ENCODE results near the gene HLA-B.
A peak's percentile ranks its signal among the peaks of the same experiment; 100 is the strongest.
"Not testable (repeated sequence)": the region's sequence is repeated elsewhere in the genome, so short reads cannot be mapped to it uniquely, and the experiment has no call there.

HLA-B gene

DNA sequence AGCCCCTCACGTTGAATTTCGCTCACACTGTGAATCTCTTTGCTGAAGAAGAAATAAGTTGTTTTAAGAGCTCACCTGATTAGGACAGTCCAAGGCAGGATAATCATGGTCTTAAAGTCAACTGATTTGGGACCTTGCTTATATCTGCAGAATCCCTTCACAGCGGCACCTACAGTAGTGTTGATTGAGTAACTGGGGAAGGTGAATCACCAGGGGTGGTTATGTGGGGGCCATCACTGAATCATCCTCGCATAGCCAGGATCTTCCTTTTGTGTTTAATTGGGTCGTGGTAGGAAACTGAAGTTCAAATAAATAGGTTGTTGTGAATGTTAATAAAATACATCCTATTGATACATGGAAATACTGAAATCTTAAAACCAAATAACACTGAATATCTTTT, 26.2 kb upstream of the HLA-B start:
- no peak for DNase-seq (ENCODE audit: low read depth, low spot score)

- no peak for DNase-seq (ENCODE audit: low read depth, low spot score)
These were observed 24.7 kb upstream of the HLA-B start for GRCh38 chr6:31381666-31382065.

GRCh38 chr6:31379850-31380249, 22.9 kb upstream of the HLA-B start:
- DNase-seq (ENCODE audit: low read depth, low spot score), result no peak

GRCh38 chr6:31378721-31379103, 21.7 kb upstream of the HLA-B start:
- DNase-seq (ENCODE audit: low read depth, low spot score), result no peak

GRCh38 chr6:31378062-31378720, 21.2 kb upstream of the HLA-B start:
- no peak for DNase-seq (ENCODE audit: low read depth, low spot score)

DNA sequence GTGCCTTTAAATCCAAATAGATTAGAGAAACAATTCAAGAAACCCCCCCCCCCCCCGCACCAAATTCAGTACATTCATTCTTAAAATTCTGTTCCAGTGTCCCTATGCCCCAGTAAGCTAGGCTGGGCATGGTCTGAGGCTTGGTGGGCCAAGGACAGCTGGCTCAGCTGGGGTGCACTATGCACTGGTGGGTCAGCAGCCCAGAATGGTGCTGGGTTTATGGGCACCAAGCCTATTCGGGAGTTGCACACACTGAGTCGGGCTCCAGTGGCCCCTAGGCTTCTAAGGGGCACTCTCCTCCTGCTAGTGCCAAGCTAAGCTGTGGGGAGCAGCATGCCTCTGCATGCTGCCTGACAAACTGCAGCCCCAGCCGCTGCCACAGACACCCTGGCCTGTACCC, 20.1 kb upstream of the HLA-B start:
- DNase-seq (ENCODE audit: low read depth, low spot score), result no peak

- DNase-seq (ENCODE audit: low read depth, low spot score), result no peak
These were observed 18.7 kb upstream of the HLA-B start for GRCh38 chr6:31375699-31376098.

DNA sequence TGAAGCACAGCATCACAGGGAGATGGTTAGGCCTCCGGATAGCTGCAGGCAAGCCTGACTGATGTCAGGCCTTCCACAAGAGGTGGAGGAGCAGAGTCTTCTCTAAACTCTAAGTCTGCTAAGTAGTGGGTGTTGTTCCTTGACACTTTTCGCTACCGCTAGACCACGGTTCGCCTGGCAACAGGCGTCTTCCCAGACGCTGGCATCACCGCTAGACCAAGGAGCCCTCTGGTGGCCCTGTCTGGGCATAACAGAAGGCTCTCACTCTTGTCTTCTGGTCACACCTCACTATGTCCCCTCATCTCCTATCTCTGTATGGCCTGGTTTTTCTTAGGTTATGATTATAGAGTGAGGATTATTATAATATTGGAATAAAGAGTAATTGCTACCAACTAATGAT, 17.1 kb upstream of the HLA-B start:
- DNase-seq (ENCODE audit: low read depth, low spot score), result not testable (repeated sequence)

GRCh38 chr6:31368461-31368860, 11.5 kb upstream of the HLA-B start:
- no peak for DNase-seq (ENCODE audit: low read depth, low spot score)

DNA sequence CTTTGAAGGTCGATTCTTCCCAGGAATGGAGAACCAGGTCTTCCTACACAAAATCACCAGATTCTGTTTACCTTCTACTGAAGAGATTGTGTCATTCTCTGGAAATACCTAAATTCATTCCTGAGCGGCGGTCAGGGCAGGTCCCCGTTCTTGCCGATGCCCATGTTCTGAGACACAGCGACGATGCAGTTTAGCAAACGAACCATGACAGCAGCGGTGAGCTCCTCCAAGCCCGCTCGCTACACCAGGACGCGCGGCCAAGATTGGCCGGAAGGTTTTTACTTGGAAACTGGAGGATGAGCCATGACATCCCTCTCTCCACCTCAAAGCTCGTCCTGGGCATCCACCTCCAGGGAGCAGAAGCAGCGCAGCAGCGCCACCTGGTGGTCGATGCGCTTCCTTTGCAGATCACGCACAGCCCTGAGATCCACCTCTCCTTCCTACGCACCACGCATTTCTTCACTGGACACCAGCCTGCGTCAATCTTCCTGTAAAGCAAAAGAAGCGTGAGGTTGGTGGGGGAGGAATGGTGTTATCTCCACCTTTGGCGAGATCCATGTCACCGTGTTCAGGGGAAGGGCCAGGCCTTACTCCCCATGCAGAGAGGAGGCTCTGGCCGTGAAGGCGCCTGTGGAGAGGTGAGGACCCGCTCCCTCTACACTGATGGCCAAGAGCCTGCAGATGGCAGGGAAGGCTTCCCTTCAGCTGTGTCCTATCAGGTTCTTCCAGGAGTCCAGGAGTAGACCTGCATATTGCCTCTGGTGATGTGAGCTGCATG, 9.9 kb upstream of the HLA-B start:
- peak; percentile 78 for DNase-seq (ENCODE audit: low read depth, low spot score)

DNA sequence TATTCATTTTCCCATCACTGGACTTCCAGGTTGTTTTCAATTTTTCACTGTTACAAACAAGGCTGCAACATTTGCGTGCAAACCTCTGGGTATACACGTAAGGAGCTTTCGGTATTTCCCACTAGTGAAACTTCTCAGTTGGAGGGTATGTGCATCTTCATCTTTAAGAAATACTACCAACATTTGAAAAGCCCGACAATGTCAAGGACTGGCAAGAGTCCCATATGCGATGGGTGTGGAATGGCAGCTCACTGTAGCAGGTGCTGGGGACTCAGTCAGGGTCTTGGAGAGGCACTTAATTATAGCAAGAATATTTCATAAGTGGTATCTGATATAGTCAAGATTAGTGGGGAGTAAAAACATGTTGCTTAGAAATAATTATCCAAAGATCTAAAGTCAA, 8.9 kb upstream of the HLA-B start:
- no peak for DNase-seq (ENCODE audit: low read depth, low spot score)

DNA sequence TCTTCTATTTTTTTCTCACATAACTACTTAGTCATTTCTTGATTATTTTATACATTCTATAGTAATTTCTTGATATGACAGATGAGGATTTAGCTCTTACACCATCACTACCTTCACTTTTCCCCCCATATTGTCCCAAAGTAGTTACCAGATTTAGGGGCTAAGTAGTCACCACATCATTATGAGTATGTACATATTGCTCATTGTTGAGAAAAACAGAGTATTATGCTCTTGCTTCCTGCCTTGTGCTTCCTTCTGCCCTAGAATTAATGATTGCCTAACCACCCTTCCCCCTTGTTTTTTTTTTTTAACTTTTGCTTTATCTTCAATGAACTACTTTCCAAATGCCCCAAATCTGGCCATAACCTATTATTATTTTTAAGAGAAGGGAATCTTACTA, 6.8 kb upstream of the HLA-B start:
- no peak for DNase-seq (ENCODE audit: low read depth, low spot score)

DNA sequence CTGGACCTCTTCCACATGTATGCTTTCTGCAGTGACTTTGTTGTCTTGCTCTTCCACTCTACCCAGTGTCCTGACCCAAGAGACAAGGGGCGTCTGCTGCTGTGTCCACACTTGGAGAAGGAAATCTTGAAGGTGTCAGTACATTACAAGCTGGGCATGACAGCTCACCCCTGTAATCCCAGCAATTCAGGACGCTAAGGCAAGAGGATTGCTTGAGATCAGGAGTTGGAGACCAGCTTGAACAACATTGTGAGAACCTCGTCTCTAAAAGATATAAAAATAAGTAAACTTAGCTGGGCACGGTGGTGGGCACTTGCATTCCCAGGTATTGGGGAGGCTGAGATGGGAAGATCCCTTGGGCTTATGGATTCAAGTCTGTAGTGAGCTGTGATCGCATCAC, 5.8 kb upstream of the HLA-B start:
- DNase-seq (ENCODE audit: low read depth, low spot score), result no peak

DNA sequence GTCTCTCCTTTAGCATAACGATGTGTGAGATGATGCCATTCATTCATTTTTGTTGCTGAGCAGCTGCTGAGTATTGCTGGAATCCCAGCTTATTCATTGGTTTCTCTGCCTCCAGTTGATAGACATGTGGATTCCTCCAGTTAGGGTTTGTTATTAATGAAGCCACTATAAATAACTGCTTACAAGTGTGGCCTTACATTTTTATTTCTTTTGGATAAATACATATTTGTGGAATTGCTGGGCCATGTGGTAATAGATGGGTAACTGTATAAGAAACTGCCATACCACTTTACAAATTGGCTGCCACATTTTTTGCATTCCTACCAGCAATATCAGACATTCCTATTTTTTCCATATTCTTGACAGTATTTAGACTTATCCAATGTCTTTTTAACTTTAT, 2.6 kb upstream of the HLA-B start:
- DNase-seq (ENCODE audit: low read depth, low spot score), result no peak

- no peak for DNase-seq (ENCODE audit: low read depth, low spot score)
These were observed 1.3 kb upstream of the HLA-B start for GRCh38 chr6:31358302-31358701.

DNA sequence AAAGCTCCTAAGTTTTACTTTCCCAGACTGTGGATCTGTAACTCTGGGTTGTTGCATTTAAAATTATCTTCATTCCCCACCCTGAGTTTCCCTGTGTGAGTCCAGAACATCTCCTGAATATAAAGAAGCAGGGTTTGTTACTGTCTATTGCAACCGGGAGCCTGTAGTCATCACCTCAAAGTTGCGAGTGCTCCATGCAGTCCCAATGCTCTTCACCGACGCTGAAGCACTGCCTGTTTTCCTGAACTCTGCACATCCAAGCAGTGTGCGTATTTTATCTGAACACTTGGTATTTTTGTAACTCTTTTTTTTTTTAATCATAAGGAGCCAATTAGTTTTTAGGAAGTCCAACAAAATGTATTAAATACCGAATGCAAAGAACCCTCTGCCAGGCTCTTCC, 907 bp upstream of the HLA-B start:
- no peak for DNase-seq (ENCODE audit: low read depth, low spot score)

DNA sequence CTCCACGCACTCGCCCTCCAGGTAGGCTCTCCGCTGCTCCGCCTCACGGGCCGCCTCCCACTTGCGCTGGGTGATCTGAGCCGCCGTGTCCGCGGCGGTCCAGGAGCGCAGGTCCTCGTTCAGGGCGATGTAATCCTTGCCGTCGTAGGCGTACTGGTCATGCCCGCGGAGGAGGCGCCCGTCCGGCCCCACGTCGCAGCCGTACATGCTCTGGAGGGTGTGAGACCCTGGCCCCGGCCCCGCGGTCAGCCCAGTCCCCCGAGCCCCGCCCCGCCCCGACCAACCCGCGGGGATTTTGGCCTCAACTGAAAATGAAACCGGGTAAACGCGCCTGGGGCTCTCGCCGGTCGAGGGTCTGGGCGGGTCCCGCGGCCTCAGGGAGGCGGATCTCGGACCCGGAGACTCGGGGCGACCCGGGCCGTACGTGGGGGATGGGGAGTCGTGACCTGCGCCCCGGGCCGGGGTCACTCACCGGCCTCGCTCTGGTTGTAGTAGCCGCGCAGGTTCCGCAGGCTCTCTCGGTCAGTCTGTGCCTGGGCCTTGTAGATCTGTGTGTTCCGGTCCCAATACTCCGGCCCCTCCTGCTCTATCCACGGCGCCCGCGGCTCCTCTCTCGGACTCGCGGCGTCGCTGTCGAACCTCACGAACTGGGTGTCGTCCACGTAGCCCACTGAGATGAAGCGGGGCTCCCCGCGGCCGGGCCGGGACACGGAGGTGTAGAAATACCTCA, 598 bp downstream of the HLA-B start:
- DNase-seq (ENCODE audit: low read depth, low spot score), result no peak

DNA sequence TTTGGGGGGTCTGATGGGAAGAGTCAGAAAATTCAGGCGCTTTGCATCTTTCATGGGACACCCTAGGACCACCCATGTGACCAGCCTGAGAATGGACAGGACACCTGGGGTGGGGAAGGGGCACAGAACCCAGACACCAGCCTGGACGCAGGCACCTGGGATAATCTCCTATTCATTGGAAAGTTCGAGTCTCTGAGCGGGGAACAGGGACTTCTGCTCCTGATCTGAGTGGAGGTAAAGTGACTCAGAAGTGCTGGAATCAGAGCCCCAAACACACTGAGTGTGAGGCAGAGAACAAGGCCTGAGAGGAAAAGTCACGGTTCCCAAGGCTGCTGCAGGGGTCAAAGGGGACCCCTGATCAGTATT, 1.4 kb downstream of the HLA-B start:
- no peak for DNase-seq (ENCODE audit: low read depth, low spot score)

- no peak for DNase-seq (ENCODE audit: low read depth, low spot score)
These were observed 2.0 kb downstream of the HLA-B start for GRCh38 chr6:31354864-31355582.

DNA sequence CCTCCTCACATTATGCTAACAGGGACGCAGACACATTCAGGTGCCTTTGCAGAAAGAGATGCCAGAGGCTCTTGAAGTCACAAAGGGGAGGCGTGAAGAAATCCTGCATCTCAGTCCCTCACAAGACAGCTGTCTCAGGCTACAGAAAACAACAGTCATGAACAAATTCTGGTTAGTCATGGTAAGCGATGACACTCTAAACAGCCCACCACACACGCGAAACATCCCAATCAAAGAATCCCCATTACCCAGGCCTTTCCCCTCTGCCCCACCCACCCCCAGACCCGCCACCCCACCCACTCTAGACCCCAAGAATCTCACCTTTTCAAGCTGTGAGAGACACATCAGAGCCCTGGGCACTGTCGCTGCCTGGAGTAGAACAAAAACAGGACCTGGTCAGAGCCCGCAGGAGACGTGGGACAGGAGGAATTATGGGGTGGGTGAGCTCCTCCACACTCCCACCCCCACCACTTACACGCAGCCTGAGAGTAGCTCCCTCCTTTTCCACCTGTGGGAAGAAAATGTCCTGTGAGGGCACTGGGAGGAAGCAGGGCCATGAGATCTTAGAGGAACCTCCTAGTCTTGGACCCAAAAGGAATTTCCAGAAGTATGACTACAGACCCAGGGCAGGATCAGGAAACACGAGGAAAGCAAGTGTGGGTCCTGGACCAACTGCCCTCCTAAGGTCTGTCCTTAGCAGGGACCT, 2.7 kb downstream of the HLA-B start:
- no peak for DNase-seq (ENCODE audit: low read depth, low spot score)

DNA sequence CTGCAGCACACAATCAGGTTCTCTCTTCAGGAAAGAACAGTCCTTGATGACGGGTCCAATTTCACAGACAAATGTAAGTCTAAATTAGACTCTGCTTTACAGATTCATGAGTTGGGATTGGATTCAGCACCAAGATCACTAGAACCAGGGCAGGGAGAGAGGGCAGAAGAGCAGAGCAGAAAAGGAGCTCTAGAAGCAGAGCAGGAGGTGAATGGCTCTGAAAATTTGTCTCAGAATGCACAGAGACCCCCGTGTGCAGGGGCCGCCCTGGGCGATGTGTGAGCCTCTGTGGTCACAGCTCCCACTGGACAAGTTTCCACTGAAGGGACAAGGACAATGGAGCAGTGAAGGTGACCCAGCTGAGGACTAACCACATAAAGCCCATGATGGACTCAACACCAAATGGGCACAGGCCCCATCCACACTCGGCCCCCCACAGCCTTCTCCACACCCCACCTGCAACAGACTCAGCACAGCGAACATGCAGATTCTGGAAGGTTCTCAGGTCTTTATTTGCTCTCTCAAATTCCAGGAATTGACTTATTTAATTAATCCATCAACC, 3.5 kb downstream of the HLA-B start:
- no peak for DNase-seq (ENCODE audit: low read depth, low spot score)
